ENCODE measurements around the gene USO1.
"Not testable (repeated sequence)": the region's sequence is repeated elsewhere in the genome, so short reads cannot be mapped to it uniquely, and the experiment has no call there.

USO1 gene

DNA sequence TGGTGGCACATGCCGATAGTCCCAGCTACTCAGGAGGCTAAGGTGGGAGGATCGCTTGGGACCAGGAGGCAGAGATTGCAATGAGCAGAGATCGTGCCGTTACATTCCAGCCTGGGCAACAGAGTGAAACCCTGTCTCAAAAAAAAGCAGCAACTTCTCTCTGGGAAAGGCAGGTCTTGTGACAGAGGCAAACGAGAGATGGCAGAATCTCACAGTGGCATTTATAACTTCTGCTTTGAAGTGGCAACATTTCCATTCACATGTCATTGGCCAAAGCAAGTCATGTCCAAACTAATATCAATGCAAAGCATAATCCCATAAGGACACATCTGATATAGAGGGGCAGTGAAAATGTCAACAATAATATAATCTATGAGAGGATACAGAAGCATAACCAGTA lies 98.0 kb downstream of the USO1 start:
- DNase-seq (ENCODE audit: low read depth) = no peak
- no peak overlapping the region for H3K4me3 ChIP-seq (ENCODE audit: low read depth, low read length)

DNA sequence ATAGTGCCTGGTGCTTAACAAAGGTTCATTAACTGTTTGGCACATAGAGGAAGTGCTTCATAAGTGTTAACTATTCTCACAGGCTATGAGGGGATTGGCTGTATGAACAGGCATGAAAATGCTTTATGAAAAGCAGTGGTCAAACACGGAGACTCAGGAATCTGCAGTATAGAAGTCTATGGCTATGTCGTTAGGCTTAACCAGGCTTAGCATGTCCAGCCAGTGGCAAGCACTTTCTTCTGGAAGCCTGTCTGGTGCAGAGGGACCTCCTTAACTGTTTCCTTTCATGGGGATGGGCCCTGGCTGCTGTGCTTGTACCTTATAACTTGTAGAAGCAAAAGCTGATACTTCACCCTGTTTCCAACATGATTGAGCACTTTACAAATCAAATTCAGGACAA lies 99.4 kb downstream of the USO1 start:
- no peak overlapping the region for H3K4me3 ChIP-seq (ENCODE audit: low read depth, low read length)
- no peak for DNase-seq (ENCODE audit: low read depth)

DNA sequence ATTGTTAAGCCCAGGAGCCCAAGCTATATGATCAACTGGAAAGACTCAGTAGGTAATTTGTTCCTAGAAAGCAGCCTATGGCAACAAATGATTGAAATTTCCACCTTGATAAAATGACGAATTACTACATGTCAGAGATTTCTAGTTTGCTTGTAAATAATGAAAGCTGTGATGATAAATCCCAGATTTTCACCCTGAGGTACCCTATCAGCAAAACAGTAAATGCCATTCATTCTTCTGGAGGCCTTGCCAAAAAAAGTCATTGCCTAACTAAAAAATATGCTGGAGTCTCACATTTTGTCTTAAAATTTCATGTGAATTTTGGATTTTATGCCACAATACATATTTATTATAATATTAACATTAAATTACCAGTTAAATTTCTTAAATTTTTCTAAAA lies 106.5 kb downstream of the USO1 start:
- DNase-seq (ENCODE audit: low read depth) = no peak
- no peak overlapping the region for H3K4me3 ChIP-seq (ENCODE audit: low read depth, low read length)

DNA sequence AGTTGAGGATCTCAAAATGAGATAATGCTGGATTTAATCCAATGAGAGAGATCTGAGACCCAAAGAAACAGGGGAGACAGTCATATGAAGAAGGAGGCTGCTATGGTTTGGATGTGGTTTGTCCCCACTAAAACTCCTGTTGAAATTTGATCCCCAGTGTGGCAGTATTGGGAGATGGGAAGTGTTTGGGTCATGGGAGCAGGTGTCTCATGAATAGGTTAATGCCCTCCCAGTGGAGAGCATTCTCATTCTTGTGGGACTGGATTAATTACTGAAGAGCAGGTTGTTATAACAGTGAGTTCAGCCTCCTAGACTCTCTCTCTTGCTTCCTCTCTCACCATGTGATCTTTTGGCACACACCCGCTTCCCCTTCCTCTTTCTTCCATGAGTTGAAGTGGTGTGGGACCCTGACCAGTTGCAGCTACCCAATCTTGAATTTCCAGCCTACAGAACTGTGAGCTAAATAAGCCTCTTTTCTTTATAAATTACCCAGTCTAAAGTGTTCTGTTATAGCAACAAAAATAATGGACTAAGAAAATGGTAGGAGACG lies 107.6 kb downstream of the USO1 start:
- H3K4me3 ChIP-seq (ENCODE audit: low read depth, low read length) = no peak overlapping the region
- no peak for DNase-seq (ENCODE audit: low read depth)

DNA sequence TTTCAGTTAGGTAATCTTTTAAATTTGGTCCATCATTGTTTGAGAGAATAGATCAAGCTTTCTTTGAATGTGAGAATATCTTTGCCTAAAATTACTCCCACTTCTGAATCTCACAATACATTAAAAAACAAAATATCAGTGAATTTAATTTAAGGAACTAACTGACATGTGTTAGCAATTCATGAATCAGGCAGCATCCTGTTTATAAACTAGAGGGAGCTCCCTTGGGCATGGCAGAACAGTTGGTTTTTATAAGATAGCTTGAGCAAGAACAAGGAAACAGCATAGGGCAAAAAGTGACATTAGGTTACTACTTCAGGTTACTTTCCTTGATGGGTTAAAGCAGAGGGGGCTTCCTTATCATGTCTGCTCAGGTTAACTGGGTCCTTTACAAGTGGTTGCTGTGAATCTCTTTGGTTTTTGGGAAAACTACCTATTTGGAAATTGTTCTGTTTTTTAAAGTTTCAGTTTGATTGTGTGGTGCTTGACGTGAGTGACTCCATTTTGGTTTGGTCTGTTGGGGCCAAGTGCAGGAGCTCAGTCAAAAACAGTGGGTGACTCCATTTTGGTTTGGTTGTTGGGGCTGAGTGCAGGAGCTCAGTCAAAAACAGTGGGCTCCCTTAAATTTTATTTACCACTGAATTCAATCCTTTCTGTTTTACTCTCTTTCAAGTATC lies 109.9 kb downstream of the USO1 start:
- no peak for DNase-seq (ENCODE audit: low read depth)
- H3K4me3 ChIP-seq (ENCODE audit: low read depth, low read length) = no peak overlapping the region

DNA sequence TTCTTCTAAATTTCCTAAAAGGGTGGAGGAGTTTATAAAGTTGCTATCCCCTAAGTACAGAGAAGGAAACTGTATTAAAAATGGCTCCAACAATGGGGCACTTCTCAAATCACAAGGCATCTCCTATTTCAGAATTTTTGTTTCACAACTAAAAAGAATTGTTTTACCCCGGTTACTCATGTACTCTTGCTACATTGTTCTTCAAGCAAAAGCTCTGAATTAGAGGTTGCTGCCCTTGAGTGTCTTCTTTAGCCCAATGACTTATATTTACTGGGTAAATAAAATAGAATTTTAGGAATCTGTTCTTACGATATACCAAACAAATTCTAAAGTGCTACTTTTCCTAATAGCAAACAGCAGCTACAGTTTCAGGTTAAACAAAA lies 110.4 kb downstream of the USO1 start:
- H3K4me3 ChIP-seq (ENCODE audit: low read depth, low read length) = no peak overlapping the region
- no peak for DNase-seq (ENCODE audit: low read depth)

DNA sequence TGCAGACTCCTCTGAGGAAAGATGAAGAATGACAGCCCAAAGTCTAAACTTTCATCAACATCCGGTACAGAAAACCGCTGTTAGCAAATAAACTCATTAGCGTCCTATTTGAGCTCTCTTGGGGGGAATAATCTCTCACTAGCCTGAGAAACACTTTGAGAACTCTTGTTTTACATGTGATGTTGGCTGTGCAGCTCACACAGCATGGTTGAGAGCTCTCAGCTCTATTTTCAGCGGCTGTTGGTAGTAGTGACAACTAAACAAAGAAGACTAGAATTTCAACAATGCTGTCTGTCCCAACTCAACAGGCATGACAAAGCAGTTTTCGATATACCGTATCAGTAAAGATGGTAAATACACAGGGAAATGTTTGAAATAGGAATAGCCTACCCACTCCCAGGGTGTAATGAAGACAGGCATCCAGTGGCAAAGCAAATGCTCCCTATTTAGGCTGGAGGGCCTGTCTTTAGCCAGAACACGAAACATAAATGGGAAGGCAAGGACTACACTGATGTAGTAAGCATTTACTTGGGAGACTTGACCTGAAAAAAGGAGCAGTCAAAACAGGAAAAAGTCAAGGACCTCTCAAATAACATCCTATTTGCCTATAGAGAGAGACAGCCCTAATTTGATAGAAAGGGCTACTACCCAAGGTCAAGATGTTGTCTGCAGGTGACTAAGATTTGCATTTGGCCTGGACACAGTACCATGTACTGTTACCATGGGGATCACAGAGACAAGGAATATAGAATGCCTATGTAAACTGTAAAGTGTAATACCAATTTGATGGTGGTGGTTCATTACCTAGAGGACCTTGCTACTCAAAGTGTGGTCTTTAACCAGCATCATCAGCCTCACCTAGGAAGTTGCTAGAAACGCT lies 117.5 kb downstream of the USO1 start:
- H3K4me3 ChIP-seq (ENCODE audit: low read depth, low read length) = no peak overlapping the region
- no peak for DNase-seq (ENCODE audit: low read depth)

DNA sequence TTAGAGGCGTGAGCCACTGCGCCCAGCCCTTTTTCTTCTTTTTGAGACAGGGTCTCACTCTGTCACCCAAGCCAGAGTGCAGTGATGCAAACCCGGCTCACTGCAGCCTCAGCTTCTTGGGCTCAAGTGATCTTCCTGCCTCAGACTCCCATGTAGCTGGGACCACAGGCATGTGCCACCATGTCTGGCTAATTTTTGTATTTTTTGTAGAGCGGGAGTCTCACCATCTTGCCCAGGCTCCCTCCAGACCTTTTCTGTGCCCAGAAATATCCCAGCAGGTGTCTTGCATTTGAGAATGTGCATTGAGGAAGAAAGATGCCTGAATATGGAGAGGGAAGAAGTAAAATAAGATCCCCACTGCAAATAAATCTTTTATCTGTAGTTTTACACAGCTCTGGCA lies 119.2 kb downstream of the USO1 start:
- DNase-seq (ENCODE audit: low read depth) = no peak
- no peak overlapping the region for H3K4me3 ChIP-seq (ENCODE audit: low read depth, low read length)

DNA sequence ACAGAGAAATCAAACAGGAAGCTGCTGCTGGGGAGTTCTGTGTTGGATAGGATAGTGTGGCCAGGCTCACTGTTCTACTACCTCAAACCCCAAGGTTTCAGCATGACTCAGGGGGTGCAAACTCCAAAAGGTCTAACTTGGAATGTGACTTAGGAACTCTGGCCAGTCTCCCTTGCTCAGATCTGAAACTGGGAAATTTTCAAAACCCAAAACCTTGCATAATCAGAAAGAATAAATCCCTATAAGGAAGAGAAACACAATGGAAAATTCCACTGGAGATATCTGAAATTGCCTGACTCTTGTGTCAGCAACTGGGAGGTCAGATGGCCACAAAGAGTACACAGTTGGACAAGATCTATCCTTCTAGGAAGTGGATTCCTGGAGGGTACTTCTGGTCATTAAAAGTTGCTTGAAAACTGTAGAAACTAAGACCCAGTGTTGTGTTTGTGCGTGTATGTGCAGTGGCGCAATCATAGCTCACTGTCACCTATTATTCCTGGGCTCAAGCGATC lies 119.8 kb downstream of the USO1 start:
- DNase-seq (ENCODE audit: low read depth) = peak; percentile 94
- H3K4me3 ChIP-seq (ENCODE audit: low read depth, low read length) = no peak overlapping the region

DNA sequence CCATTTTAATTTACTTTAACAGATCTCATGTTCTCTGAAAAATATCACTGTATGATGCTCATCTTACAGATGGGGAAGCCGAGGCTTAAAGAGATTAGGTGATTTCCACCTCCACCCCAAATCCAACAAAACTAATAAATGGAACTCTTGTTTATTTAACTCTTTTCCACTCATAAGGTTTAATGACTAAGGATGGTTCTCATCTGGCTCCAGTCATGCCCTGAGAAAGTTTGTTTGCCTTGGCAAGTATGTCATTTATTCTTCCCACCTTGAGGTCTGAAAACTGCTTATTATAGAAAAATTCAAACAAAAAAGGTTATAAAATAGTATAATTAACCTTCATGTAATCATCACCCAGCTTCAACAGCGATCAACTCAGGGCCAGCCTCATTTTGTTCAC lies 121.6 kb downstream of the USO1 start:
- DNase-seq (ENCODE audit: low read depth) = no peak
- no peak overlapping the region for H3K4me3 ChIP-seq (ENCODE audit: low read depth, low read length)

DNA sequence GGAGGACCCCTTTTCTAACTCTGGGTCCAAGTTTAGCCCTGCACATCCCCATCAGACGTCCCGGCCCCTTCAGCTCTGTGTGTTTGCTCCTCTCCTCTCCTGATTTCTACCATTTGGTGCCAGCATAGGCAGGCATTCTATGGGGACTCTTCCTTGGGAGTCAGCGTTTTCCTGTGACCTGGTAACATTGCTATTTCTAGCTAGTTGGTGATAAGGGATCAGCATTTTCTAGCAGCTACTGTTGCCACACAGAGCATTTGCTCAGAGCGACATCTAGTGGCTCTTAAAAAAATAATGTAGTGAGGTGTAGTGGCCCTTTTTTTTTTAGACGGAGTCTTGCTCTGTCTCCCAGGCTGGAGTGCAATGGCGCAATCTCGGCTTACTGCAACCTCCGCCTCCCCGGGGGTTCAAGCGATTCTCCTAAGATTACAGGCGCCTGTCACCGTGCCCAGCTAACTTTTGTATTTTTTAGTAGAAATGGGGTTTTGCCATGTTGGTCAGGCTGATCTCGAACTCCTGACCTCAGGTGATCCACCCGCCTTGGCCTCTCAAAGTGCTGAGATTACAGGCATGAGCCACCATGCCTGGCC lies 123.9 kb downstream of the USO1 start:
- H3K4me3 ChIP-seq (ENCODE audit: low read depth, low read length) = not testable (repeated sequence)
- peak; percentile 67 for DNase-seq (ENCODE audit: low read depth)

DNA sequence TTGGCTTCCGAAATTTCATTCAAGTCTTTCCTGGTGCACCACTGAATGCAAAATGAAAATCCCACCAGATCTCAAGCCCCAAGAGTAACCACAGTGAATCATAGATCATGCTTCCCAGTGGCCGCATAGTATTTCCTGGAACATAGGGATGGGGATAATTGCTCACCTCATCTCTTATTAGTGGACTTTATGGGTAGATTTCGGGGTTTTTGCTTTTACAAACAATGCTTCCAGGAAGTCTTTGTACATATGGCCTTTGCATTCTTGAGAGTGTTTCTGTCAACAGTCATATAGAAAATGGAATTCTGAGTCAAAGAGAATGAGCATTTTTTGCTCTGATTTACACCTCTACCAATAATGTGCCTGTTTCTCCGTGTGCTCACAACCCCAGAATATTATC lies 124.5 kb downstream of the USO1 start:
- no peak for DNase-seq (ENCODE audit: low read depth)

DNA sequence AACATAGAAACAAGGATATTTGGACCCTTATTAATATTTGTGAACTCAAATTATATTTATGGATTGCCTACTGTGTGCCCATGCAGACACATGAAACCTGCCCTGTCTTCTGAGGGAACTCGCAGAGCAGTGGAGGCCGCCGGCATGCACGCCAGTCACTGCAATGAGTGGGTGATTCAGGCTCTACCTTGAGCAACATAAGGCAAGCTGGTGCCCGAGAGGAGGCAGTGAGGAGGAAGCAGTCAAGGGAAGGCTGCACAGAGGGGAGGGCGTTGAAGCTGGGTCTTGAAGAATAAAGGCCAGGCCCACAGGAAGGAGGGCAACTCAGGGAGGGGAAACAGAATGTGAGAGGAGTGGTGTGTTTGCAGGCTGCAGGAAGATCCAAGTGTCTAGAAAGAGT lies 125.1 kb downstream of the USO1 start:
- H3K4me3 ChIP-seq (ENCODE audit: low read depth, low read length) = no peak overlapping the region
- no peak for DNase-seq (ENCODE audit: low read depth)

More for the DNA sequence above, 124.5 kb downstream of the USO1 start:
- no peak overlapping the region for H3K4me3 ChIP-seq (ENCODE audit: low read depth, low read length)

DNA sequence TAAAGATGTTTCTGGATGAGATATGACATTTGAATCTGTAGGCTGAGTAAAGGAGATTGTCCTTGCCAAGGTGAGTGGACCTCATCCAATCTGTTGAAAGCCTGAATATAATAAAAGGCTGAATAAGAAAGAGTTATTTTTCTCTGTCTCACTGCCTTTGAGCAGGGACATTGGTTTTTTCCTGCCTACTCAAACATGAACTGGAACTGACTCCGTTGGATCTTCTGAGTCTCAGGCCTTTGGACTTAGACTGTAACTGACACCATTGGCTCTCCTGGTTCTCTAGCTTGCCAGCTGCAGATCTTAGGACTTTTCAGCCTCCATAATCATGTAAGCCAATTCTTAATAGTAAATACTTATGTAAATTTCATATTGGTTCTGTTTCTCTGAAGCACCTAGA lies 134.3 kb downstream of the USO1 start:
- DNase-seq (ENCODE audit: low read depth) = no peak
- no peak overlapping the region for H3K4me3 ChIP-seq (ENCODE audit: low read depth, low read length)

DNA sequence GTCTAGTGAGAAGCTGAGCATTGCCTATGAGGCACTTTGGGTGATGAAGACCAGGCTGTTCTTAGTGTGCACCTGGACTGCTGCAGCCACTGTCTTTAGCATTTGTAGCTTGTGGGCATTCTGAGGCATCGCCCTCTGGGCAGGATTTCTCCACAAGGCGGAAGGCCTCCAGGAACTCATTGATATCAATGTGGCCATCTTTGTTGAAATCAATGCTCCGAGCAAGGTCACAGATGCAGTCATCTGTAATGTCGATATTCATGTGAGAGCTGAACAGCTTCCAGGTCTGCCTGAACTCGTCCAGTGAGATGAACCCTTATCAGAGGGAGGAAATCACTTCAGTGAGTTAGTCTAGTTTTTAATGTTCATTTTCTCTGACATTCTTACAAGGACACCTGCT lies 136.2 kb downstream of the USO1 start:
- no peak for DNase-seq (ENCODE audit: low read depth)

More for the DNA sequence above, 136.2 kb downstream of the USO1 start:
- no peak overlapping the region for H3K4me3 ChIP-seq (ENCODE audit: low read depth, low read length)

Measured in skeletal muscle cell (primary cell).